H1 (cell line): ENCODE measurements around the gene MAPT. TPM values are rescaled to one million over a fixed set of nuclear protein-coding genes. Genes with fewer than 3 reads are reported as not detected.

Experiments used
- CTCF ChIA-PET: fragments of 300-600 bp; sonication (Branson Sonifier 250); formaldehyde crosslinking; loops from one replicate; lab custom pipeline; 2021; ENCODE audit not compliant: partially characterized antibody; lab: Charles Lee
- POLR2A ChIA-PET: fragments of 300-600 bp; sonication (Branson Sonifier 250); formaldehyde crosslinking; loops from one replicate; lab custom pipeline; 2021; ENCODE audit warnings: inconsistent platforms; ENCODE audit not compliant: partially characterized antibody; lab: Charles Lee
- DNase-seq, 2 experiments: peaks; one replicate each; pipeline versions ENCODE4 v3.0.0 to v3.0.0-alpha.2; 2010 to 2022; ENCODE audit warnings: low spot score in 2 of 2, low read depth in 1 of 2, mixed read lengths in 1 of 2
- FAIRE-seq: peaks from 2 replicates; lab custom pipeline; 2011; peaks lifted over from hg19 to GRCh38; lab: Jason Lieb, UNC
- H2AFZ ChIP-seq: 2 replicates; pipeline ENCODE4 v1.8.1; 2012; ENCODE audit warnings: low read length, inconsistent platforms
- H2AK5ac ChIP-seq: 2 replicates; pipeline ENCODE4 v1.6.1; 2013; ENCODE audit warnings: low read depth, low read length
- H2BK120ac ChIP-seq: replicated peaks from 2 replicates; pipeline ENCODE3; 2013; ENCODE audit warnings: low read depth, low read length, inconsistent platforms
- H2BK12ac ChIP-seq: 2 replicates; pipeline ENCODE4 v1.6.1; 2013; ENCODE audit warnings: low read depth, low read length
- H2BK15ac ChIP-seq: 2 replicates; pipeline ENCODE4 v1.6.1; 2013; ENCODE audit warnings: low read length
- H2BK20ac ChIP-seq: 2 replicates; pipeline ENCODE4 v1.6.1; 2013; ENCODE audit warnings: low read length
- H2BK5ac ChIP-seq: 2 replicates; pipeline ENCODE4 v1.6.1; 2013; ENCODE audit warnings: low read depth, low read length
- H3K14ac ChIP-seq: 2 replicates; pipeline ENCODE4 v1.6.1; 2013; ENCODE audit warnings: inconsistent platforms; ENCODE audit not compliant: insufficient read length
- H3K18ac ChIP-seq: 2 replicates; pipeline ENCODE4 v1.6.1; 2013; ENCODE audit warnings: low read length; ENCODE audit errors: extremely low read depth
- H3K23ac ChIP-seq: 2 replicates; pipeline ENCODE4 v1.6.1; 2013; ENCODE audit warnings: inconsistent platforms; ENCODE audit not compliant: insufficient read length
- H3K23me2 ChIP-seq: 2 replicates; pipeline ENCODE4 v1.6.1; 2013; ENCODE audit warnings: low read depth, low read length
- H3K27ac ChIP-seq: 2 replicates; pipeline ENCODE4 v1.6.1; 2011; ENCODE audit warnings: low read depth, low read length, inconsistent platforms
- H3K27me3 ChIP-seq, 4 experiments: replicated peaks in 1 of 4; 1 replicate in 1 of 4; 2 replicates in 3 of 4; pipeline versions ENCODE4 v1.6.1 to v1.8.1; 2011 to 2013; ENCODE audit warnings: low read length in 3 of 4, mild to moderate bottlenecking in 3 of 4, inconsistent platforms in 2 of 4, mixed read lengths in 2 of 4, moderate library complexity in 1 of 4; ENCODE audit not compliant: control insufficient read depth in 3 of 4, insufficient read depth in 3 of 4; ENCODE audit errors: extremely low read depth in 1 of 4
- H3K36me3 ChIP-seq, 4 experiments: 2 replicates each; pipeline versions ENCODE4 v1.6.1 to v1.8.1; 2011 to 2013; ENCODE audit warnings: mild to moderate bottlenecking in 4 of 4, low read length in 3 of 4, moderate library complexity in 2 of 4, control low read depth in 1 of 4, inconsistent platforms in 1 of 4; ENCODE audit not compliant: insufficient read depth in 4 of 4, control insufficient read depth in 2 of 4
- H3K4ac ChIP-seq: replicated peaks from 2 replicates; pipeline ENCODE3; 2013; ENCODE audit warnings: low read length, low read depth, mixed read lengths, inconsistent platforms; ENCODE audit not compliant: insufficient read length
- H3K4me1 ChIP-seq, 4 experiments: replicated peaks in 1 of 4; 1 replicate in 1 of 4; 2 replicates in 3 of 4; pipeline versions ENCODE4 v1.6.1 to v1.8.1; 2011 to 2013; ENCODE audit warnings: low read length in 3 of 4, inconsistent platforms in 2 of 4, mixed read lengths in 1 of 4; ENCODE audit not compliant: insufficient read depth in 4 of 4, control insufficient read depth in 3 of 4
- H3K4me2 ChIP-seq, 2 experiments: 2 replicates each; pipeline versions ENCODE4 v1.6.1 to v1.8.1; 2011 to 2013; ENCODE audit warnings: low read depth in 2 of 2, low read length in 2 of 2, control low read depth in 1 of 2, inconsistent platforms in 1 of 2, mild to moderate bottlenecking in 1 of 2; ENCODE audit not compliant: insufficient read depth in 1 of 2
- H3K4me3 ChIP-seq, 4 experiments: fragments of 200-600, 300-600 bp in 1 of 4; sonication (generic), shearing (Covaris generic), sonication (Bioruptor Twin) in 1 of 4; 2 replicates each; pipeline versions ENCODE4 v1.5.1 to v1.8.1; 2011 to 2016; ENCODE audit warnings: low read length in 4 of 4, low read depth in 3 of 4, control low read depth in 2 of 4, inconsistent platforms in 2 of 4, mild to moderate bottlenecking in 2 of 4, mixed read lengths in 1 of 4, moderate library complexity in 1 of 4; ENCODE audit not compliant: insufficient read depth in 2 of 4; ENCODE audit errors: extremely low read depth in 1 of 4
- H3K56ac ChIP-seq: replicated peaks from 2 replicates; pipeline ENCODE3; 2013; ENCODE audit warnings: low read depth, mild to moderate bottlenecking, mixed read lengths, low read length, inconsistent platforms; ENCODE audit not compliant: insufficient read length
- H3K79me1 ChIP-seq: 2 replicates; pipeline ENCODE4 v1.6.1; 2013; ENCODE audit warnings: low read depth, low read length, control low read depth
- H3K79me2 ChIP-seq, 2 experiments: 2 replicates each; pipeline versions ENCODE4 v1.6.1 to v1.8.1; 2012 to 2013; ENCODE audit warnings: low read length in 2 of 2, mild to moderate bottlenecking in 2 of 2, inconsistent platforms in 1 of 2; ENCODE audit not compliant: insufficient read depth in 2 of 2, control insufficient read depth in 1 of 2
- H3K9ac ChIP-seq, 4 experiments: replicated peaks in 1 of 4; 1 replicate in 1 of 4; 2 replicates in 3 of 4; pipeline versions ENCODE4 v1.6.1 to v1.8.1; 2011 to 2013; ENCODE audit warnings: low read depth in 3 of 4, low read length in 3 of 4, control low read depth in 2 of 4, mild to moderate bottlenecking in 2 of 4, moderate library complexity in 2 of 4, inconsistent platforms in 1 of 4; ENCODE audit errors: extremely low read depth in 1 of 4
- H3K9me3 ChIP-seq, 2 experiments: 2 replicates each; pipeline versions ENCODE4 v1.6.1 to v1.8.1; 2012 to 2013; ENCODE audit warnings: mild to moderate bottlenecking in 2 of 2, moderate library complexity in 2 of 2, control low read depth in 1 of 2, inconsistent platforms in 1 of 2, low read depth in 1 of 2, low read length in 1 of 2, mixed read lengths in 1 of 2; ENCODE audit not compliant: insufficient read depth in 2 of 2
- H4K20me1 ChIP-seq, 2 experiments: replicated peaks in 1 of 2; 2 replicates each; pipeline versions ENCODE3 to v1.8.1; 2011 to 2013; ENCODE audit warnings: inconsistent platforms in 2 of 2, low read length in 2 of 2, mild to moderate bottlenecking in 1 of 2; ENCODE audit not compliant: insufficient read depth in 2 of 2, control insufficient read depth in 1 of 2
- H4K5ac ChIP-seq: 2 replicates; pipeline ENCODE4 v1.6.1; 2013; ENCODE audit warnings: low read length, low read depth, mixed read lengths, inconsistent platforms; ENCODE audit not compliant: insufficient read length
- H4K8ac ChIP-seq: 2 replicates; pipeline ENCODE4 v1.8.0; 2013; ENCODE audit warnings: mild to moderate bottlenecking, moderate library complexity, low read length, inconsistent platforms; ENCODE audit not compliant: insufficient read depth; ENCODE audit errors: extremely low read depth
- H4K91ac ChIP-seq: replicated peaks from 2 replicates; pipeline ENCODE3; 2013; ENCODE audit warnings: low read length, mixed read lengths, inconsistent platforms; ENCODE audit not compliant: insufficient read length
- BACH1 ChIP-seq: IDR thresholded peaks from 2 replicates; pipeline ENCODE4 v1.6.1; 2012; ENCODE audit warnings: low read length, improper control_type of control experiment
- TBP ChIP-seq: IDR thresholded peaks from 2 replicates; pipeline ENCODE4 v1.6.1; 2011; ENCODE audit warnings: low read depth, low read length, improper control_type of control experiment
- WGBS, 2 experiments: shearing (Covaris generic) in 1 of 2; methylation state at CpG; one replicate each; pipeline versions ENCODE4 v1.1.6 to v1.1.7; 2013 to 2015; ENCODE audit warnings: low lambda C conversion rate in 2 of 2, mixed read lengths in 2 of 2, inconsistent platforms in 1 of 2, low coverage in 1 of 2, missing lambda C conversion rate in 1 of 2; ENCODE audit not compliant: insufficient replicate concordance in 2 of 2, insufficient coverage in 1 of 2, insufficient read length in 1 of 2; ENCODE audit errors: extremely low coverage in 1 of 2, missing lambda C conversion rate in 1 of 2; 5-methylcytosine and 5-hydroxymethylcytosine counted together
- polyA plus RNA-seq, 7 experiments: library from polyadenylated mRNA; depleted of rRNA in 3 of 7; stranded (reverse) in 5 of 7; unstranded in 2 of 7; fragments of >200 nt in 5 of 7; fragments of 200-250 nt in 2 of 7; gene quantifications; 1 replicate in 5 of 7; 2 replicates in 1 of 7; 4 replicates in 1 of 7; pipeline versions ENCODE4 v1.2.1 to v1.2.3, GENCODE V29; 2011 to 2013; ENCODE audit warnings: missing spikeins in 2 of 7, mixed read lengths in 2 of 7
- total RNA-seq: library from RNA; stranded (reverse); fragmentation: NEBNext Ultra II Directional; extraction: Animal tissue kit (Norgen Biotek cat#: 25700); gene quantifications from 2 replicates; pipeline ENCODE4 v1.2.1, GENCODE V29; 2021

Gene MAPT
- total and polyA plus RNA-seq, 2 of the 8 experiments (the other 6 are each of a cell fraction or from before 2014, with no cell fraction given), result 0.54 to 1.7 TPM

DNA sequence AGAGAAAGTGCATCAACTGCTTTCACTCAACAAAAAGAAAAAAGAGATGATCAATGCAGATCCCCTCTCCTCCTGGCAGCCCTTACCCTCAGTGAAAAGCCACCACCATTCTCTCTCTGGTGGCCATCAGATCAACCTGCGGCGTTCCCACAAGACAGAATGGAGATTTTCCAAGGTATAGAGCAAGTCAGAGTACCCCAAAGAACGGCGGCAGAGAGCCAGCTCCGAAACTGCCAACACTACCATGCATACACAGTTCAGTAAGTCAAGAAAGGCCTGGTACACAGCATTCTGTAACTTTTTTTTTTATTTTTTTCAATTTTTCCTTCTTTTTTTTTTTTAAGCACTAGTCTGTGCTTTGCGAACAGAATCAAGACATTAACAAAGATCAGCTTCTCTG is 135.3 kb downstream of the MAPT start:
- Histone ChIP-seq H2BK12ac (no peak overlapping the region), H3K4me2 (no peak overlapping the region), H2BK20ac (no peak overlapping the region), H3K23ac (no peak overlapping the region), H4K20me1 (peaks cover 3 to 5% of the 10 kb centered on the region in 2 experiments), H3K9me3 (no peaks in the 10 kb centered on the region), H3K56ac (no peak overlapping the region), H3K36me3 (peaks cover 30 to 53% (median 40%) of the 10 kb centered on the region in 4 experiments), H3K4me1 (peaks cover 3 to 19% (median 6%) of the 10 kb centered on the region in 4 experiments), H3K4ac (no peak overlapping the region), H3K27ac (no peak overlapping the region), H3K79me1 (peaks cover 3% of the 10 kb centered on the region; the same call in 1 of the 2 replicates), H3K79me2 (no peaks in the 10 kb centered on the region), H3K14ac (no peak overlapping the region), H2BK15ac (no peak overlapping the region), H3K18ac (no peak overlapping the region), H3K27me3 (no peaks in the 10 kb centered on the region), H3K4me3 (no peak overlapping the region), H3K9ac (no peak overlapping the region), H4K5ac (no peak overlapping the region), H4K91ac (no peak overlapping the region), H2AK5ac (no peak overlapping the region), H4K8ac (no peak overlapping the region), H2AFZ (no peak overlapping the region), H2BK5ac (no peak overlapping the region), H3K23me2 (no peaks in the 10 kb centered on the region), H2BK120ac (no peak overlapping the region)
- no peak for FAIRE-seq
- ChIA-PET POLR2A (interaction anchor here (0.6 to 4.1 kb wide), 2 partner anchors 10 to 122 kb away, joined by 4 to 16 read pairs; no protein-coding TSS in a partner anchor), CTCF (interaction anchor here (0.6 to 3.4 kb wide), 6 partner anchors 10 to 43 kb away, joined by 3 to 11 read pairs (median 6); partner anchors contain the start of gene STH)
- WGBS, 2 experiments, result 92% methylated on average over 6 of the region's 6 CpGs; no CpG with 5 or more reads in 1 of the 2 experiments
- TF ChIP-seq TBP (no peak), BACH1 (no peak)
- no peak for DNase-seq
